HG02973 (cell line): ENCODE results near the gene SDF2L1.
"Not testable (repeated sequence)": the region's sequence is repeated elsewhere in the genome, so short reads cannot be mapped to it uniquely, and the experiment has no call there.

ENCODE experiments used
- ATAC-seq: cut with Tn5 transposase; IDR thresholded peaks from one replicate; pipeline ENCODE4 v1.9.1; 2021; ENCODE audit warnings: moderate library complexity; ENCODE audit not compliant: unreplicated experiment

SDF2L1 gene

GRCh38 chr22:21686193-21686608 is 44.1 kb downstream of the SDF2L1 start:
- ATAC-seq: no peak

GRCh38 chr22:21686634-21687393 is 44.7 kb downstream of the SDF2L1 start:
- ATAC-seq: no peak

GRCh38 chr22:21687685-21688259 is 45.7 kb downstream of the SDF2L1 start:
- ATAC-seq: no peak

- no peak for ATAC-seq
These were observed 46.2 kb downstream of the SDF2L1 start for GRCh38 chr22:21688341-21688705.

- no peak for ATAC-seq
These were observed 46.7 kb downstream of the SDF2L1 start for GRCh38 chr22:21688706-21689381.

- ATAC-seq: no peak
These were observed 48.3 kb downstream of the SDF2L1 start for GRCh38 chr22:21690401-21690801.

GRCh38 chr22:21691816-21692215 is 49.7 kb downstream of the SDF2L1 start:
- no peak for ATAC-seq

GRCh38 chr22:21692856-21693255 is 50.8 kb downstream of the SDF2L1 start:
- not testable (repeated sequence) for ATAC-seq

- ATAC-seq: no peak
These were observed 51.4 kb downstream of the SDF2L1 start for GRCh38 chr22:21693333-21693998.
